GM20000 (cell line): Measurements from ENCODE around the gene CAMK1D.

ENCODE experiments used
- DNase-seq: peaks from one replicate; pipeline ENCODE4 v3.0.0; 2012; ENCODE audit warnings: low spot score
- TF ChIP-seq, protein P1 (sequence below): IDR thresholded peaks from 2 replicates; pipeline ENCODE4 v1.5.1; 2012; ENCODE audit warnings: mild to moderate bottlenecking, control low read depth; ENCODE audit errors: extremely low read depth, missing control alignments

Gene CAMK1D

DNA sequence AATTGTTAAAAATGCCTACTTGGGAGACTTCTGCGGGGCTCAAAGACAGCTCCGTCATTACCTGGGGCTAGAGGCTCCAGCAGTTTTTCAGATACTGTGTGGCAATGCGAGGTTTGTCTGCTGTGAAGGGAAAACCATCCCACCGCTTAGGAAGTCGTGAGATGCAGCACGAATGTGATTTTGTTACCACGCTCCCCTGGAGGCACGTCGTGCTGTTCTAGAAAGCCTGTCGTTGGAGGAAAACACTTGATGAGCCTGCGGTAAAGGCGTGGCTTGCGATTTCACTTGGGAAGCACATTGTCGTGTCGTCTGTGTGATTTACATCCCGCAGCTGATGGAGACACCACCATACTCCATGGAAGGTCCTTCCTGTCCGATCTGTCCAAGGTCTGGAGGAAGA lies 39.3 kb downstream of the CAMK1D start:
- TF ChIP-seq, protein P1, sequence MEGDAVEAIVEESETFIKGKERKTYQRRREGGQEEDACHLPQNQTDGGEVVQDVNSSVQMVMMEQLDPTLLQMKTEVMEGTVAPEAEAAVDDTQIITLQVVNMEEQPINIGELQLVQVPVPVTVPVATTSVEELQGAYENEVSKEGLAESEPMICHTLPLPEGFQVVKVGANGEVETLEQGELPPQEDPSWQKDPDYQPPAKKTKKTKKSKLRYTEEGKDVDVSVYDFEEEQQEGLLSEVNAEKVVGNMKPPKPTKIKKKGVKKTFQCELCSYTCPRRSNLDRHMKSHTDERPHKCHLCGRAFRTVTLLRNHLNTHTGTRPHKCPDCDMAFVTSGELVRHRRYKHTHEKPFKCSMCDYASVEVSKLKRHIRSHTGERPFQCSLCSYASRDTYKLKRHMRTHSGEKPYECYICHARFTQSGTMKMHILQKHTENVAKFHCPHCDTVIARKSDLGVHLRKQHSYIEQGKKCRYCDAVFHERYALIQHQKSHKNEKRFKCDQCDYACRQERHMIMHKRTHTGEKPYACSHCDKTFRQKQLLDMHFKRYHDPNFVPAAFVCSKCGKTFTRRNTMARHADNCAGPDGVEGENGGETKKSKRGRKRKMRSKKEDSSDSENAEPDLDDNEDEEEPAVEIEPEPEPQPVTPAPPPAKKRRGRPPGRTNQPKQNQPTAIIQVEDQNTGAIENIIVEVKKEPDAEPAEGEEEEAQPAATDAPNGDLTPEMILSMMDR = no peak
- no peak for DNase-seq

- no peak for DNase-seq
- TF ChIP-seq, protein P1 = no peak
Measured at GRCh38 chr10:12389154-12389734, 39.9 kb downstream of the CAMK1D start.

DNA sequence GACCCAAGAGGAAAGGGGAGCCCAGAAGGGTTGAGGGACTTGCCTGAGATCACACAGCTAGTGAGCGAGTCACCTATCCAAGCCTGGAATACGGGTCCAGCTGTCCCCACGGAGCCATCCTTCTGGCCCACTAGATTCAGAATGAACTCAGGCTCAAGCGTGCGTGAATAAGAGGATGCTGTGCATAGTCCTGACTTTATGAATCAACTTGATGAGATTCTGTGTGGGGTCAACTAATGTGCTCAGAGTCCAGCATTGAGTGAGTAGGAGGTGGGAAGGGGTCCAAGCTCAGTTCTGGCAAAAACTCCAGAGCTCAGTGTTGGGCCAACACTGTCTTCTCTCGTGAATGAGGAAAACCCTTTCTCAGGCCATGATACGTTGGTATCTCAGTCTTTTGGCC lies 41.4 kb downstream of the CAMK1D start:
- no peak for DNase-seq
- TF ChIP-seq, protein P1 = no peak

GRCh38 chr10:12391206-12391605 lies 41.9 kb downstream of the CAMK1D start:
- TF ChIP-seq, protein P1 = no peak
- no peak for DNase-seq

- TF ChIP-seq, protein P1 = no peak
Measured at GRCh38 chr10:12393831-12394230, 44.5 kb downstream of the CAMK1D start.

DNA sequence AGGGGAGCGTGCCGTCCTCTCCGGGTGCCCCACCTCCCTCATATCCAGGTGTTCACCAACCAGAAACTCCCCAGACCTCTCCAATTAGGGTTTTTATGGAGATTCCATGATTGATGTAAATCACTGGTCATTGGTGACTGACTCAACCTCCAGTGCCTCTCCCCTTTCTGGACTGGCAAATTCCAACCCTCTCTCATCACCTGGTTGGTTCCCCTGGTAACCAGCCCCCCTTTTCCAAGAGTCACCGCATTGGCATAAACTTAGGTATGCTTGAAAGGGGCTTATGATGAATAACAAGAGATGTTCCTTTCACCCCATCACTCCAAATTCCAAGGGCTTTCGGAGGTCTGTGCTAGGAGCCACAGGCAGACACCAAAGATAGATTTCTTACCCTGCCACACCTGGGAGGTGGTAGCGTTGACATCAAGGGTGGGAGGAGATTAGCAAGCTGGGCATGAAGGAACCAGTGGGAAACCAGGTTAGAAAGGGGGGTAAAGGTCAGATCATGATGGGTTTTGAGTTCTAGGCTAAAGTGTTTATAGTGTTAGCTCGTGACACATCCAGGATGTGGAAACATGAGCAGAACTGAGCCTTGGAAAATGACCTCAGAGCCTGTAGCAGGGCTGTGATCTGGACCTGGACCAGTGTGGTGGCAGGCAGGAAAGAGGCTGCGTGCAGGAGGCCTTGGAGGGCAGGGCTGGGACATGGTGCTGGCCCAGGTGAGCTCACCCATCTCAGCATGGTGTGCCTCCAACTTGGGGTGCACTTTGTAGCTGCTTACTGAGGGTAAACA lies 45.1 kb downstream of the CAMK1D start:
- TF ChIP-seq, protein P1 = no peak
- DNase-seq = no peak

More at GRCh38 chr10:12393831-12394230, 44.5 kb downstream of the CAMK1D start:
- no peak for DNase-seq

GRCh38 chr10:12396093-12396492 lies 46.7 kb downstream of the CAMK1D start:
- TF ChIP-seq, protein P1 = no peak
- no peak for DNase-seq
